Esophagus squamous epithelium (tissue), 4 donors: ENCODE data around the gene UBA7.

Experiments
- CTCF ChIP-seq, 6 experiments: fragments of 450-650 bp in 4 of 6; fragments of 200-600 bp in 2 of 6; sonication (generic) in 2 of 6; IDR thresholded peaks; one replicate each; pipeline ENCODE4 v1.5.1; 2016 to 2019; ENCODE audit warnings: antibody characterized with exemption in 6 of 6, mild to moderate bottlenecking in 4 of 6, moderate library complexity in 4 of 6
- POLR2A ChIP-seq, 4 donors: fragments of 450-650 bp; IDR thresholded peaks; one replicate each; pipeline ENCODE4 v1.6.1; 2017; ENCODE audit warnings: antibody characterized with exemption in 4 of 4, mild to moderate bottlenecking in 4 of 4, moderate library complexity in 3 of 4

- TF ChIP-seq POLR2A (IDR thresholded peaks at IDR 0.05) (no peak), CTCF (IDR thresholded peaks at IDR 0.05) (no peak)
Measured at GRCh38 chr3:49840388-49840787, 26.6 kb upstream of the UBA7 start.
